HG02588 (cell line): ENCODE data around the gene DNAJC12.
"Not testable (repeated sequence)": the region's sequence is repeated elsewhere in the genome, so short reads cannot be mapped to it uniquely, and the experiment has no call there.

Experiments used
- ATAC-seq: cut with Tn5 transposase; IDR thresholded peaks from one replicate; pipeline ENCODE4 v1.9.1; 2021; ENCODE audit warnings: mild to moderate bottlenecking, moderate library complexity; ENCODE audit not compliant: unreplicated experiment

DNAJC12 gene

GRCh38 chr10:67793313-67793712 lies 44.7 kb downstream of the DNAJC12 start:
- no peak for ATAC-seq

- no peak for ATAC-seq
These were observed 45.3 kb downstream of the DNAJC12 start for GRCh38 chr10:67792653-67793052.

GRCh38 chr10:67790534-67791408 lies 47.2 kb downstream of the DNAJC12 start:
- no peak for ATAC-seq

- no peak for ATAC-seq
These were observed 48.2 kb downstream of the DNAJC12 start for GRCh38 chr10:67789769-67790168.

GRCh38 chr10:67788028-67788886 lies 49.7 kb downstream of the DNAJC12 start:
- peak; percentile 85 for ATAC-seq

- ATAC-seq: no peak
These were observed 52.9 kb downstream of the DNAJC12 start for GRCh38 chr10:67785098-67785497.

- ATAC-seq: no peak
These were observed 53.5 kb downstream of the DNAJC12 start for GRCh38 chr10:67784474-67784873.

- ATAC-seq: peak; percentile 42
These were observed 54.2 kb downstream of the DNAJC12 start for GRCh38 chr10:67783606-67784294.

GRCh38 chr10:67782530-67782929 lies 55.5 kb downstream of the DNAJC12 start:
- no peak for ATAC-seq

GRCh38 chr10:67780759-67781538 lies 57.0 kb downstream of the DNAJC12 start:
- peak; percentile 86 for ATAC-seq

GRCh38 chr10:67780204-67780621 lies 57.8 kb downstream of the DNAJC12 start:
- not testable (repeated sequence) for ATAC-seq

- ATAC-seq: peak; percentile 38
These were observed 58.4 kb downstream of the DNAJC12 start for GRCh38 chr10:67779465-67780203.

- ATAC-seq: no peak
These were observed 61.6 kb downstream of the DNAJC12 start for GRCh38 chr10:67776371-67776770.

- ATAC-seq: no peak
These were observed 62.7 kb downstream of the DNAJC12 start for GRCh38 chr10:67775279-67775678.

GRCh38 chr10:67772894-67773511 lies 65.0 kb downstream of the DNAJC12 start:
- ATAC-seq: peak; percentile 98

GRCh38 chr10:67772151-67772550 lies 65.8 kb downstream of the DNAJC12 start:
- no peak for ATAC-seq

- no peak for ATAC-seq
These were observed 66.8 kb downstream of the DNAJC12 start for GRCh38 chr10:67771200-67771599.

- peak; percentile 66 for ATAC-seq
These were observed 67.5 kb downstream of the DNAJC12 start for GRCh38 chr10:67770537-67770936.

- ATAC-seq: no peak
These were observed 70.7 kb downstream of the DNAJC12 start for GRCh38 chr10:67767244-67767643.
